Keratinocyte (primary cell): ENCODE measurements around the gene GALNT2. TPM values are rescaled to one million over a fixed set of nuclear protein-coding genes. Genes with fewer than 3 reads are reported as not detected.

ENCODE experiments used
- DNase-seq: peaks from one replicate; pipeline ENCODE4 v3.0.0-alpha.2; 2011; ENCODE audit warnings: low read depth, missing footprints, low spot score
- FAIRE-seq: peaks from 2 replicates; lab custom pipeline; 2011; peaks lifted over from hg19 to GRCh38; lab: Jason Lieb, UNC
- H2AFZ ChIP-seq: 2 replicates; pipeline ENCODE4 v1.6.0; 2012; ENCODE audit warnings: low read length, control low read depth, inconsistent platforms; ENCODE audit not compliant: control insufficient read depth
- H3K27ac ChIP-seq: 2 replicates; pipeline ENCODE4 v1.5.1; 2011; ENCODE audit warnings: low read length; ENCODE audit not compliant: control insufficient read depth, insufficient read depth
- H3K27me3 ChIP-seq: 3 replicates; pipeline ENCODE4 v1.6.0; 2011; ENCODE audit warnings: low read length; ENCODE audit not compliant: control insufficient read depth, insufficient read depth; ENCODE audit errors: extremely low read depth
- H3K36me3 ChIP-seq, 2 experiments: 2 replicates in 1 of 2; 3 replicates in 1 of 2; pipeline ENCODE4 v1.5.1; 2011; ENCODE audit warnings: low read length in 2 of 2, mild to moderate bottlenecking in 1 of 2; ENCODE audit not compliant: control insufficient read depth in 2 of 2, insufficient read depth in 2 of 2; ENCODE audit errors: extremely low read depth in 1 of 2
- H3K4me1 ChIP-seq: 3 replicates; pipeline ENCODE4 v1.5.1; 2011; ENCODE audit warnings: low read length; ENCODE audit not compliant: control insufficient read depth, insufficient read depth; ENCODE audit errors: extremely low read depth
- H3K4me2 ChIP-seq: 3 replicates; pipeline ENCODE4 v1.6.0; 2011; ENCODE audit warnings: low read depth, low read length; ENCODE audit not compliant: control insufficient read depth, insufficient read depth; ENCODE audit errors: extremely low read depth
- H3K4me3 ChIP-seq, 3 experiments: fragments of 200-600 bp in 1 of 3; sonication (generic) in 1 of 3; 2 replicates in 2 of 3; 3 replicates in 1 of 3; pipeline ENCODE4 v1.5.1; 2011 to 2016; ENCODE audit warnings: low read length in 3 of 3, mild to moderate bottlenecking in 3 of 3, control low read depth in 2 of 3, inconsistent platforms in 1 of 3, low read depth in 1 of 3, mixed read lengths in 1 of 3, mixed run types in 1 of 3, moderate library complexity in 1 of 3; ENCODE audit not compliant: control insufficient read depth in 2 of 3, insufficient read depth in 2 of 3; ENCODE audit errors: extremely low read depth in 1 of 3
- H3K79me2 ChIP-seq: 2 replicates; pipeline ENCODE4 v1.6.0; 2012; ENCODE audit warnings: low read length; ENCODE audit not compliant: control insufficient read depth, insufficient read depth
- H3K9ac ChIP-seq: 3 replicates; pipeline ENCODE4 v1.6.0; 2011; ENCODE audit warnings: low read length; ENCODE audit not compliant: control insufficient read depth, insufficient read depth; ENCODE audit errors: extremely low read depth
- H3K9me1 ChIP-seq: 3 replicates; pipeline ENCODE4 v1.6.0; 2011; ENCODE audit warnings: low read length; ENCODE audit not compliant: control insufficient read depth, insufficient read depth; ENCODE audit errors: extremely low read depth
- H3K9me3 ChIP-seq: 2 replicates; pipeline ENCODE4 v1.5.1; 2012; ENCODE audit warnings: low read depth, low read length; ENCODE audit not compliant: control insufficient read depth
- H4K20me1 ChIP-seq: 3 replicates; pipeline ENCODE4 v1.6.0; 2011; ENCODE audit warnings: low read length; ENCODE audit not compliant: control insufficient read depth, insufficient read depth; ENCODE audit errors: extremely low read depth
- EZH2 ChIP-seq: IDR thresholded peaks from one replicate; pipeline ENCODE4 v1.6.1; 2012; ENCODE audit warnings: inconsistent platforms, mild to moderate bottlenecking, low read length, moderate library complexity
- dilution Hi-C: fragments of 300-500 bp; cut with MboI; formaldehyde crosslinking; loops from one replicate; pipeline ENCODE4 v1.7.0; 2020; ENCODE audit warnings: low sequenced_read_pairs; ENCODE audit not compliant: extremely low pct_ligation_motif_present
- polyA plus RNA-seq, 5 experiments: library from polyadenylated mRNA; depleted of rRNA in 3 of 5; stranded (reverse) in 3 of 5; stranded (forward) in 1 of 5; unstranded in 1 of 5; fragments of >200 nt; gene quantifications; 1 replicate in 1 of 5; 2 replicates in 3 of 5; 3 replicates in 1 of 5; pipeline versions ENCODE4 v1.2.1 to v1.2.3, GENCODE V29; 2011 to 2012; ENCODE audit warnings: missing spikeins in 2 of 5, low read depth in 1 of 5, low replicate concordance in 1 of 5
- TF ChIP-seq, protein P1 (sequence below), 3 experiments: IDR thresholded peaks in 1 of 3; conservative IDR thresholded peaks in 1 of 3; optimal IDR thresholded peaks in 1 of 3; 2 replicates in 2 of 3; 3 replicates in 1 of 3; pipeline versions ENCODE3 to v1.5.1; 2011; ENCODE audit warnings: low read length in 3 of 3, mild to moderate bottlenecking in 3 of 3, moderate library complexity in 2 of 3, control low read depth in 1 of 3, inconsistent platforms in 1 of 3; ENCODE audit not compliant: insufficient read depth in 2 of 3; ENCODE audit errors: extremely low read depth in 1 of 3

GALNT2 gene
- polyA plus RNA-seq, 1 donor (not counting 4 experiments of a cell fraction or from before 2014, with no cell fraction given): 61.7 TPM

DNA sequence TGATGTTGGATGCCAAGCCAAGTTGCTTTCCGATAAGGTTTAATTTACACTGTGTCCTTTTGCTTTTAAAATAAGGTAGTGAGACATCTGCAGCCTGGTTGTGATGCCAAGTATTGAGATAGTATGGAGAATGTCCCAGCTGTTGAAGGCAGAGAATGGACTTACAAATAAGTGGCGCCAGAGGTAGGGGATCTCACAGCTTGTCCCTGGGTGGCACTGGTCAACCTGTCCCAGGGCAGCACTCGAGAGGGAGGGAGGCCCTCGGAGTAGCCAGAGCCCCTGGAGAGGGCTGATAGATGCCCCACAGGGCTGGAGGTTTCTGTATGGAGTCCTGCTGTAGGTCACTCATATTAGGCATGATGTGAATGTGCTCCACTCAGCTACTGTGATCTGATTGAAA lies 98.5 kb downstream of the GALNT2 start:
- Histone ChIP-seq H3K36me3 (no peaks in the 10 kb centered on the region), H3K9me3 (no peaks in the 10 kb centered on the region), H3K27ac (no peak overlapping the region), H3K4me1 (peaks cover 8% of the 10 kb centered on the region), H4K20me1 (peaks cover 5% of the 10 kb centered on the region), H3K4me3 (no peak overlapping the region), H3K4me2 (no peak overlapping the region), H3K9me1 (peaks cover 3% of the 10 kb centered on the region), H3K79me2 (peaks cover 85% of the 10 kb centered on the region), H3K27me3 (no peaks in the 10 kb centered on the region), H2AFZ (no peak overlapping the region), H3K9ac (no peak overlapping the region)
- dilution Hi-C loops: no loop called here
- DNase-seq: no peak
- TF ChIP-seq EZH2: no peak
- TF ChIP-seq, protein P1, sequence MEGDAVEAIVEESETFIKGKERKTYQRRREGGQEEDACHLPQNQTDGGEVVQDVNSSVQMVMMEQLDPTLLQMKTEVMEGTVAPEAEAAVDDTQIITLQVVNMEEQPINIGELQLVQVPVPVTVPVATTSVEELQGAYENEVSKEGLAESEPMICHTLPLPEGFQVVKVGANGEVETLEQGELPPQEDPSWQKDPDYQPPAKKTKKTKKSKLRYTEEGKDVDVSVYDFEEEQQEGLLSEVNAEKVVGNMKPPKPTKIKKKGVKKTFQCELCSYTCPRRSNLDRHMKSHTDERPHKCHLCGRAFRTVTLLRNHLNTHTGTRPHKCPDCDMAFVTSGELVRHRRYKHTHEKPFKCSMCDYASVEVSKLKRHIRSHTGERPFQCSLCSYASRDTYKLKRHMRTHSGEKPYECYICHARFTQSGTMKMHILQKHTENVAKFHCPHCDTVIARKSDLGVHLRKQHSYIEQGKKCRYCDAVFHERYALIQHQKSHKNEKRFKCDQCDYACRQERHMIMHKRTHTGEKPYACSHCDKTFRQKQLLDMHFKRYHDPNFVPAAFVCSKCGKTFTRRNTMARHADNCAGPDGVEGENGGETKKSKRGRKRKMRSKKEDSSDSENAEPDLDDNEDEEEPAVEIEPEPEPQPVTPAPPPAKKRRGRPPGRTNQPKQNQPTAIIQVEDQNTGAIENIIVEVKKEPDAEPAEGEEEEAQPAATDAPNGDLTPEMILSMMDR (optimal IDR thresholded peaks at IDR 0.05 in 1 of 3, IDR thresholded peaks at IDR 0.05 in 1 of 3, conservative IDR thresholded peaks at IDR 0.05 in 1 of 3; ENCODE audit: extremely low read depth in 1 of 3, insufficient read depth in 2 of 3, low read length in 3 of 3): no peak
- no peak for FAIRE-seq

DNA sequence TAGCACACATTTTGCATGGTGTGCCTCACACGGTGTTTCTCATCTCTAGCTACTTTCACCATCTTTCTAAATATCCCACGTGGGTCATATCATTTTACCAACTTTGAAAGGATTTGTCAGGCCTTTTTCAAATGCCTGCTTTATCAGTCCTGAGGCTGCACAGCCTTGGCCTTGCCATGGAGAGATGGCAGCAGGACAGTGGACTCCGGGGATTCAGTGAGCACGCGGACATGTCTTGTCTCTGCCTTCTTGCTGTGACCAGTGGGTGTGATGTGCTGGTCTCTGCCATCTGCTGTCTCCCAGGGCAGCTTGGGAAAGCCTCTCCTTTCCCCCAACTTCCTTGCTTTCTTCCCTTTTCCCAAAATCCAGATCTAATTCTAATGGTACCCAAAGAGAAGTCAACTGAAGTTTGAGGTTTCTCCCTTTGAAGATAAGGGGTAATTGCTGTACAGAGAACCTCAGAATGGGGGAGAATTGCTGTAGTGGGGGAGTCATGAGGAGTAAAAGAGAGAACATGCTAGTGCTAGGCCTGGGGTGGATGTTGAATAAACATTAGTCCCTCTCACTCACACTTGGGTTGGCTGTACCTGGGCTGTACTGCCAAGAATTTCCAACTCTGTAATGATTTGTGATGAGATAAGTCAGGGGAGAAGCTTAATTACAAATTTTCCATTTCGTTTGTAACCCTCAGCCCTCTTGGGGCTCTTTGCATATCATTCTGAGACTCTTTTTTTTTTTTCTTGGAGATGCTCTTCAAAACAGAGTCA lies 99.5 kb downstream of the GALNT2 start:
- no peak overlapping the region for H3K27ac ChIP-seq
- no peaks in the 10 kb centered on the region for H4K20me1 ChIP-seq
- no peak overlapping the region for H3K4me2 ChIP-seq
- no peak overlapping the region for H3K9ac ChIP-seq
- peaks cover 4% of the 10 kb centered on the region for H3K4me1 ChIP-seq
- FAIRE-seq (no peak), DNase-seq (no peak)
- H3K4me3 ChIP-seq: no peak overlapping the region
- no peaks in the 10 kb centered on the region for H3K9me3 ChIP-seq
- H3K79me2 ChIP-seq: peaks cover 85% of the 10 kb centered on the region
- dilution Hi-C loops: no loop called here
- H3K9me1 ChIP-seq: no peaks in the 10 kb centered on the region
- no peak overlapping the region for H2AFZ ChIP-seq
- H3K27me3 ChIP-seq: no peaks in the 10 kb centered on the region
- H3K36me3 ChIP-seq: no peaks in the 10 kb centered on the region
- TF ChIP-seq, protein P1 (optimal IDR thresholded peaks at IDR 0.05 in 1 of 3, IDR thresholded peaks at IDR 0.05 in 1 of 3, conservative IDR thresholded peaks at IDR 0.05 in 1 of 3; ENCODE audit: extremely low read depth in 1 of 3, insufficient read depth in 2 of 3, low read length in 3 of 3): no peak
- no peak for TF ChIP-seq EZH2
